Measurements from ENCODE around the gene DPF3. TPM values are rescaled to one million over a fixed set of nuclear protein-coding genes. Genes with fewer than 3 reads are reported as not detected.

DPF3 gene
- total RNA-seq, 1 donor from 2014 or later: 2.9 TPM

- ATAC-seq (no peak), DNase-seq (ENCODE audit: low spot score) (no peak)
- intact Hi-C loops (cut with DNase I): loop anchor here (5.0 kb wide), 1 partner anchor 390 kb away; no protein-coding TSS in a partner anchor
Measured at GRCh38 chr14:72906879-72907278, 13.0 kb upstream of the DPF3 start.

DNA sequence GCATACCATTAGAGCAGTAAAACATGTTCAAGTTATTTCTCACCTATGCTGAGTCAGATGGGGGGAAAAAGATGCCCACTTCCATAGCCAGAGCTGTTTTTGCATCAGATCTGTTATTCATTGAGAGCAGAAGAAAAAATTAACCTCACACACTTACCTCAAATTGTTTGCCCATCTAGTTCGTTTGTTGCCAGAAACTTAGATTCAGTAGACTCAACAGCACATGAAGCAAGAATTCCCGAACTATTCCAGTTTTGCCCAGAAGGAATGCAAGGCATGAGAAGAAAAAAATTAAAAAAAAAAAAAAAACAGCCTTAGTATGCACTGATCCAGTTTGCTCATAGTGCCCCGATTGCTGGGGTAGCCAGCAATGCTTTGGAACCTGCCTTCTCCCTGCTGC, 12.4 kb upstream of the DPF3 start:
- DNase-seq (ENCODE audit: low spot score) (no peak), ATAC-seq (no peak)
- intact Hi-C loops (cut with DNase I): loop anchor here (5.0 kb wide), 1 partner anchor 389 kb away; no protein-coding TSS in a partner anchor

DNA sequence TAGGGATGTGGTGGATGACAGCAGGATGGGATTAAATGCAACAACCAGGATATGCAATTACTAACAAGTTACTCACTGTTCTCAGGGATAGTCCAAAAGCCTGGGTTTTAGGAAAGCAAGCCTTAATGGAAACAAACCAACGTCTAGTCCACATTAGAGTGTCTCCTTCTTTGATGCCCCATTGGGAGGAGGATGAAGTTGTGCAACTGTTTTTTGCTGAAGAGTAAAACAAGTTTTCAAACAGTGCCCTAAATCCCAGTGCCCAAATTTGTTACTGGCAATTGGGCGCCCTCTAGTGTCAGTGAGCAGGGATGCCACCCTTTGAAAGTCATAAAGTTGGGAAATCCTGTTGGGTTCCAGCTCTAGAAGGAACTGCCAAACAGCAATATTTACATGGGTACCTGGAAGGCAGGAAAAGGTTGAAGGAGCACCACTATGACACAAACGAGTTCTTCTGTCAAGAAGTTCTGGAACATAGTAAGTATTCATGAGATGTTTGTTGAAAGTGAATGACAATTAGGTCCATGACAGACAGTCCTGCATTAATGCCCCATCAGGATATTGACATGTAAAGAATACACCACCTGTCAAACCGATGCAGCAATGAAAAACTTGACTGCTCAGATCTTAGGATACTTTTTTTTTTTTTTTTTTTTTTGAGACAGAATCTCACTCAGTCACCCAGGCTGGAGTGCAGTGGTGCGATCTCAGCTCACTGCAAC, 11.1 kb upstream of the DPF3 start:
- peak; percentile 76 for DNase-seq (ENCODE audit: low spot score)
- intact Hi-C loops (cut with DNase I): loop anchor here (5.0 kb wide), 1 partner anchor 388 kb away; no protein-coding TSS in a partner anchor
- peak; percentile 91 for ATAC-seq

DNA sequence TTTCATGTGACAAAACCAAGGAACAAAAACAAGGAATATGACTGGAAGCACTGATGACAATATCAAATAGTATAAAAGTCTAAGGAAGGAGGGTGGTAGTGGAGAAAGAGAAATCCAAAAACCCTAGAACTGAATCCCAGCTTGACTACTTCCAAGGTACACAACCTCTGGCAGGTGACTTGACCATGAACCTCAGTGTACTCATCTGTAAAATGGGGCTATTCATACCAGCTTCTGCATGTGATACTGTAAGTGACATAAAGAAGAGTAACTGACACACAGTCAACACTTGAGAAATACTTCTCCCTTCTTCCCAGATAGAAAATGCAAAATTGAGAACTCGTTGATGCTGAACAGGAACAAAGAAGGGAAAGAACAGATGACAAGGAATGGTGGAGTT, 10.3 kb upstream of the DPF3 start:
- no peak for DNase-seq (ENCODE audit: low spot score)

GRCh38 chr14:72903716-72904115, 9.8 kb upstream of the DPF3 start:
- intact Hi-C loops (cut with DNase I): no loop called here
- ATAC-seq: no peak
- DNase-seq (ENCODE audit: low spot score): no peak

More for the DNA sequence above, 10.3 kb upstream of the DPF3 start:
- ATAC-seq: no peak
- intact Hi-C loops (cut with DNase I): no loop called here

DNA sequence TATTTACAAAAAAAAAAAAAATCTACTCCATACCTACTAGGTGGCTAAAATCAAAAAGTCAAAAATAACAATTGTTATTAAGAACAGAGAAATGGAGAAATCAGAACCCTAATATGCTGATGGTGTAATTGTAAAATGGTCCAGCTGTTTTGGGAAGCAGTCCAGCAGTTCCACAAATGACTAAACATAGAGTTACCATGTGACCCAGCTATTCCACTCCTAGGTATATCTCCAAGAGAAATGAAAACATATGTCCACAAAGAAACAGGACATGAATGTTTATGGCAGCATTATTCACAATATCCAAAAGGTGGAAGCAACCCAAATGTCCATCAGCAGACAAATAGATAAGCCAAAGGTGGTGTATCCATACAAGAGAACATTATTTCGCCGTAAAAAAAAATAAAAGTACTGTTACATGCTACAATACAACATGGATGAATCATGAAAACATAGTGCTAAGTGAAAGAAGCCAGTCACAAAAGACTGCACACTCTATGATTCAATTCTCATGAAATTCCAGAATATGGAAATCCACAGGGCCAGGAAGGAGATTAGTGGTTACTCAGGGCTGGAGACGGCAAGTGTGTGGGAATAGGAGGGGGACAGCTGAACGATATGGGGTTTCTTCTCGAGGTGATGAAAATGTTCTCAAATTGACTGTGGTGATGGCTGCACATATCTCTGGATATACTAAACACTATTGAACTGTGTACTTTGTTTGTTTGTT, 9.1 kb upstream of the DPF3 start:
- ATAC-seq: no peak
- intact Hi-C loops (cut with DNase I): no loop called here
- no peak for DNase-seq (ENCODE audit: low spot score)

DNA sequence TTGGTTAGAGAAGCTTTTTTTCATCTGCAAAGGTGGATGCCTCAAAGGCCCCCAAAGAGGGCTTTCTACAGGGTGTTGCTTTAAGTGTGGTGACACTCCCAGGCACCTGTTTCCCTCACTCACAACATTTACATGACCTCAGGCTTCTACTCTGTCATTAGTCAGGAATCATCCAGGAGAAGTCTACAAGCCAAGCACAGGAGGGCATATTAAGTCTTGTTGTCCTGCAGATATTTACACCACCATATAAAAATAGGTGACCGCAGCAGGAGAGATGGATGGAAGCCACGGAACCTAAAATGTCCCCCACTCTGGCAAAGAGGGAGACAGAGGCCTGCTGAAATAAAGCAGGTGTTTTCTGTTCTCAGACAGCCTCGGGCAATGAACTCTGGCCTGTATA, 7.5 kb upstream of the DPF3 start:
- ATAC-seq (no peak), DNase-seq (ENCODE audit: low spot score) (no peak)
- intact Hi-C loops (cut with DNase I): no loop called here

- ATAC-seq: no peak
- intact Hi-C loops (cut with DNase I): no loop called here
- DNase-seq (ENCODE audit: low spot score): no peak
Measured at GRCh38 chr14:72898448-72898847, 4.5 kb upstream of the DPF3 start.

DNA sequence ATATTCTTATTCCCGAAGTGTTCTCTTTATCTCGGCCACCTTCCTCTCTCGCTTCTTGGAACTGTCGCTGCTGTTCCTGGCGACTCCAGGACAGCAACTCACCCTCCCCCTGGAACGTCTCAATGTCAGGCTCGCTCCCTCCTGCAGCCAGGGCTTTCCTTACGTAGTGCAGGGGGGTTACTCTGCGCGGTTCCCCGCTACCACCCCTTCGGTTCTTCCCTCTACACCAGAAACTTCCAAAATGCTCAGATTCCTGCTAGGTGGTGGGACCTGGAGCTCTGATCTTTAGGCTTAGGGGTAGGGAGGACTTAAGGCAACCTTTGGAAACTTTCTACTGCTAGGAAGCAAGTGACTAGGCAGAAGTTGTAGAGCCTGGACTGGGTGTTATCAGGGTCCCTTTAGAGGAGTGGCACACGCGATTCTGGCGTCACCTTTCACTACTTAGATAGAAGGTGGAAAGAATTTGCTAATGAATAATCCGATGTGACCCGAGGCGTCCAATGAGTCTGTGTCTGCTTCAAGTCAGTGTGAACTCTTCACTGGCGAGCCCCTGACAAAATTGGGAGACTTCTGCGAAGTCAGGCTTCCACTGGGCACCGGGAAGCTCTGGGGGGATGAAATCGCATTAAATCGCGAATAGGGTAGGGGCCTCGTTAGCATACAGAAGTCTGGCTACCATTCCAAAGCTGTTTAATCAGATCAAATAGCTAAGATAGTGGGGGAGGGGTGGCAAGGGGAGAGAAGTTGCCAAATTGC, 900 bp upstream of the DPF3 start:
- DNase-seq (ENCODE audit: low spot score) (no peak), ATAC-seq (peak; percentile 36)
- intact Hi-C loops (cut with DNase I): no loop called here

GRCh38 chr14:72894323-72894622, 372 bp upstream of the DPF3 start:
- no peak for DNase-seq (ENCODE audit: low spot score)
- no peak for ATAC-seq
- intact Hi-C loops (cut with DNase I): no loop called here

DNA sequence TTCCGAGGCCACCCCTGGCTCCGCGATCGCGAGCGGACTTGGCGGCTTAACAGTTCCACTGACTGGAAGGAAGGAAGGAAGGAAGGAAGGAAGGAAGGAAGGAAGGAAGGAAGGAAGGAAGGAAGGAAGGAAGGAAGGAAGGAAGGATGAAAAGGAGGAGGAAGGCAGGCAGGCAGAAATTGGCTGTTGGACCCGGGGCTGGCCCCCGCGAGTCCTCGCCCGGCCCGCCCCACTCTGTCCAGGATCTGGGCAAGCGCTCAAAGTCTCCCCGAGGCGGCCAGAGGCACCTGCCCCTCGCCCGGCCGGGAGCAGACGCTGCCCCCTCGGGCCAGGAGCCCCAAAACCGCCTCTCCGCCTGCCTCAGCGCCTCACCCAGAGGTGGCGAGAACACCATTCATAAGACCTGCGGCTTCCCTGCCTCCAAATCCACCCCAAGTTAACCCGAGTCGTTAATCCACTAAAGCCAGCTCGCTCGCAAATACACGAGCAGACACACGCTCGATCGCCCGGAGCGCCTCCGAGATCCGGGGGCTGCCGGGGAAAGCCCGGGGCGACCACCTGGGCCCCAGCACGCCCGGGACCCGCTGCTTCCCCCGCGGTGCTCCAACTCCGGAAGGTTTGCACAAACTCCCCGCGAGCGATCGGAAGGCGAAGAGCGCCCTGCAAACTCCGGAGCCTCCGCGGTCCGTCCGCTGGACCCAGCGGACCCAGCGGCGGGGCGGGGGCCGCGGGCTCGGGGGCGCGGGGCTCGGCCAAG, 844 bp downstream of the DPF3 start:
- DNase-seq (ENCODE audit: low spot score) (peak; percentile 61), ATAC-seq (peak; percentile 31)
- intact Hi-C loops (cut with DNase I): no loop called here

DNA sequence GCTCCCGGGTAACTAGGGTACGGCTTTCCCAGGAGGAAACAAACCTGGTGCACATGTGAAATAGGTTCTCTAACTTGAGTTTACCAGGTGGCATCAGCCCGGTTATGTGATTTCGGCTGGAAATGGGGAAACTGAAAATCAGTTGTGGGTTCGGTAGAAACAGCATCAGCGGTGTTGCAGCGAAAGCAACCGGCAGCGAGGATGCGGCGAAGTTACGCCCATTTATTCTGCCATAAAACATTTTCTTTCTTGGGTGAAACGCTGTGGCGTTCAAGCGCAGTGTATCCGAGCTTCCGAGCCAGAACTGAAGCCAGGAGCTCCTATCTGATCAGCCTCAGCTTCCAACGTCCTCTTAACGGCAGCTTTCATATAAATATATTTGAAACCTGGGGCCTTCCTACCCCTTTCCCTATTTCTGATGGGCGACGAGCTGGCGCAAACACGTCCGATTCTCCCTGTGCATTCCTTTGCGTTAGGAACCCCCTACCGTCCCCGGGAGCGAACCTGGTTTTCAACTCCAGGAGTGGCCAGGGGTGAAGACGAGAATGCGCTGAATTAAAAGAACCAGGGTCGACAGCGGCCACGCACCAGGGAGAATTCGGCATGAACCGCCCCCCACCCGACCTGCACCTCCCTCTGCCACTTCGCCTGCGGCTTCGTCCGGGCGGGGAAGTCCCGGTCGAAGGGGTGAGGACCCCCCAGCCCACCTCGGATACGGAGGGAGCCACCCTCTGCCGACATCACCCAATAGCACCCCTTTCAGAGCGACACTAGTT, 1.6 kb downstream of the DPF3 start:
- ATAC-seq: no peak
- intact Hi-C loops (cut with DNase I): no loop called here
- peak; percentile 60 for DNase-seq (ENCODE audit: low spot score)

DNA sequence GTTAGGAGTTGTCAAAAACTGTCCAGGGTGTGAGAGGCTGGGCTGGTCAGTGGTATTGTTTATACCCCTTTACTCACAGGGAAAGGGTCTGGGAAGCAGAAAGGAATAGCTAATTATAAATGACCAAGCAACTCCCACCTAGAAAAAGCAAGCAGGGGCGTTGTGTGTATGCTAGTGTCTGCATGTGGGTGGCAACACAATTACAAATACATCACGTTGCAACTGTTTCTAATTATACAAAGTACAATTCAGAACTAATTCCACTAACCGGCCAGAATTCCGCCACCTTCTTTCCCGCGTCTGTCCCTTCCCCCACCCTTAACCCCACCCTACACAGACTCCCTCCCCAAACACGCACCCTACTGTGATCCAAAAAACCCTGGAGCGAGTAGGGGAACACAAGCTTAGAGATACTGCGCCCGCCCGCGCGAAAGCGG, 2.2 kb downstream of the DPF3 start:
- no peak for DNase-seq (ENCODE audit: low spot score)
- ATAC-seq: no peak
- intact Hi-C loops (cut with DNase I): no loop called here

GRCh38 chr14:72889366-72889765, 4.5 kb downstream of the DPF3 start:
- ATAC-seq: no peak
- intact Hi-C loops (cut with DNase I): no loop called here
- no peak for DNase-seq (ENCODE audit: low spot score)

GRCh38 chr14:72888636-72889201, 5.2 kb downstream of the DPF3 start:
- DNase-seq (ENCODE audit: low spot score) (no peak), ATAC-seq (no peak)
- intact Hi-C loops (cut with DNase I): no loop called here

DNA sequence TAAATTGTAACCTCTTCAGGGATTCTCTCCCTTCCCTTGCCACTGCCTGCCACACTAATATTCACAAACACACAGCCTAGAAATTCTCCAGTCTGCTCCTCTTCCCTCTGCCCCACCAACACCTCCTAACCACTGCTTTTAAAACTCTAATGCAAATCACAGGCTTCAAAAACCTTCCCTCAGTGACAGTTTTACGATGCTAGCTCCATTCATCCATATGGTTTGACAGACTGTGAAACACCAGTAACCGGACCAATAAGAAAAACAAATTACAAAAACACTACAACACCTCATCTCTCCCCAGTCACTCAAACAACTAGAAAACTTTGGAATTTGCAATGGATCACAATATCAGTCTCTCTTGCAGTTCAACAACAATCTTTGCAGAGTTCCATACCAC, 5.7 kb downstream of the DPF3 start:
- ATAC-seq (no peak), DNase-seq (ENCODE audit: low spot score) (no peak)
- intact Hi-C loops (cut with DNase I): no loop called here

- no peak for DNase-seq (ENCODE audit: low spot score)
- no peak for ATAC-seq
- intact Hi-C loops (cut with DNase I): no loop called here
Measured at GRCh38 chr14:72887514-72887913, 6.4 kb downstream of the DPF3 start.

DNA sequence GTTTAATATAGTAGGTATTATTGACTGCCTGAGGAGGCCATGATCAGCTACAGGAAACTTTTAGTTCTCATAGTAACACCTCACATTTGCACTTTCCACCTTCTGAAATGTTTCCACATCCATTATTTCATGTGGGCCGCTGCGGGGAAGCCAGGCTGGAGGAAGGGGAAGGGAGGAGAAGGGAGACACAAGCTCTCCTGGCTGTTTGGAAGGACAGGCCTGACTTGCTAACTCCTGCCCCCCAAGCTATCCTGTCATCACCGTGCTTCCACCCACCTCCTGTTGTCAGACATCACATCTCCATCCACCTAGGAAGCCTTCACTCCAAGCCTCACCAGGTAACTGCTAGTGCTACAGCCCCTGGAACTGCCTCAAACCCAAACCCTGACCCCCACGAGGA, 9.5 kb downstream of the DPF3 start:
- ATAC-seq (no peak), DNase-seq (ENCODE audit: low spot score) (no peak)
- intact Hi-C loops (cut with DNase I): no loop called here

All from sciatic nerve (tissue), 2 donors.